Ascending aorta (tissue), 2 donors: Measurements from ENCODE around the gene ZFAND6. TPM values are rescaled to one million over a fixed set of nuclear protein-coding genes. Genes with fewer than 3 reads are reported as not detected.

ENCODE experiments used
- DNase-seq, 2 donors: peaks; one replicate each; pipeline ENCODE4 v3.0.0-alpha.2; 2019; ENCODE audit warnings: low spot score in 2 of 2
- H3K27ac ChIP-seq, 2 donors: fragments of 200-600 bp; sonication (generic); one replicate each; pipeline ENCODE4 v1.5.1; 2016 to 2017; ENCODE audit warnings: mild to moderate bottlenecking in 1 of 2
- H3K27me3 ChIP-seq: fragments of 200-600 bp; sonication (generic); one replicate; pipeline ENCODE4 v1.5.1; 2017
- H3K36me3 ChIP-seq, 2 donors: fragments of 200-600 bp; sonication (generic); one replicate each; pipeline ENCODE4 v1.5.1; 2016
- H3K4me1 ChIP-seq, 2 donors: fragments of 200-600 bp; sonication (generic); one replicate each; pipeline ENCODE4 v1.5.1; 2016 to 2017; ENCODE audit warnings: mild to moderate bottlenecking in 1 of 2
- H3K4me3 ChIP-seq, 2 donors: fragments of 200-600 bp; sonication (generic); one replicate each; pipeline ENCODE4 v1.5.1; 2016 to 2017; ENCODE audit warnings: mild to moderate bottlenecking in 1 of 2
- H3K9me3 ChIP-seq, 2 donors: fragments of 200-600 bp; sonication (generic); one replicate each; pipeline ENCODE4 v1.5.1; 2016
- CTCF ChIP-seq, 3 experiments: fragments of 200-600 bp in 2 of 3; fragments of 450-650 bp in 1 of 3; sonication (generic) in 2 of 3; IDR thresholded peaks; one replicate each; pipeline ENCODE4 v1.5.1; 2016 to 2019; ENCODE audit warnings: antibody characterized with exemption in 3 of 3, mild to moderate bottlenecking in 1 of 3, moderate library complexity in 1 of 3
- intact Hi-C: fragments of 100-400 bp; cut with DNase I; formaldehyde crosslinking; loops from one replicate; pipeline ENCODE4 v1.15.1; 2023
- total RNA-seq: library from RNA; depleted of rRNA; stranded (reverse); fragments of >200 nt; gene quantifications from one replicate; pipeline ENCODE4 v1.1.0, GENCODE V29; 2016

ZFAND6 gene
- total RNA-seq, 1 donor from 2014 or later, result 49.6 TPM

- H3K9me3 ChIP-seq, result no peaks in the 10 kb centered on the region
- TF ChIP-seq CTCF (IDR thresholded peaks at IDR 0.05), result no peak
- no peaks in the 10 kb centered on the region for H3K27me3 ChIP-seq
- H3K27ac ChIP-seq, result no peak overlapping the region
- H3K36me3 ChIP-seq, result peaks cover 27 to 56% of the 10 kb centered on the region in 2 donors
- intact Hi-C loops, result loop anchor here (10.0 kb wide), 1 partner anchor 845 kb away; the partner anchor contains the start of gene TLNRD1
- DNase-seq, result no peak
- H3K4me3 ChIP-seq, result no peak overlapping the region
- H3K4me1 ChIP-seq, result peaks cover 0 to 2% of the 10 kb centered on the region in 2 donors
These were observed 100.5 kb downstream of the ZFAND6 start for GRCh38 chr15:80159811-80160569.

GRCh38 chr15:80160570-80161156 lies 101.2 kb downstream of the ZFAND6 start:
- H3K27me3 ChIP-seq, result no peaks in the 10 kb centered on the region
- peaks cover 0 to 2% of the 10 kb centered on the region in 2 donors for H3K4me1 ChIP-seq
- intact Hi-C loops, result no loop called here
- no peak overlapping the region for H3K4me3 ChIP-seq
- DNase-seq, result peak; percentile 42 to 72
- no peaks in the 10 kb centered on the region for H3K9me3 ChIP-seq
- peaks cover 27 to 56% of the 10 kb centered on the region in 2 donors for H3K36me3 ChIP-seq
- TF ChIP-seq CTCF (IDR thresholded peaks at IDR 0.05), result no peak
- H3K27ac ChIP-seq, result no peak overlapping the region

- DNase-seq, result no peak
- no peaks in the 10 kb centered on the region for H3K9me3 ChIP-seq
- intact Hi-C loops, result no loop called here
- H3K27ac ChIP-seq, result no peak overlapping the region
- no peak for TF ChIP-seq CTCF (IDR thresholded peaks at IDR 0.05)
- H3K4me1 ChIP-seq, result peaks cover 0 to 2% of the 10 kb centered on the region in 2 donors
- H3K27me3 ChIP-seq, result no peaks in the 10 kb centered on the region
- H3K36me3 ChIP-seq, result peaks cover 27 to 56% of the 10 kb centered on the region in 2 donors
- H3K4me3 ChIP-seq, result no peak overlapping the region
These were observed 102.1 kb downstream of the ZFAND6 start for GRCh38 chr15:80161468-80162016.

- Histone ChIP-seq H3K9me3 (no peaks in the 10 kb centered on the region), H3K27me3 (no peaks in the 10 kb centered on the region), H3K4me3 (no peak overlapping the region), H3K27ac (no peak overlapping the region), H3K4me1 (no peaks in the 10 kb centered on the region), H3K36me3 (peaks cover 27 to 56% of the 10 kb centered on the region in 2 donors)
- intact Hi-C loops, result no loop called here
- TF ChIP-seq CTCF (IDR thresholded peaks at IDR 0.05), result no peak
- DNase-seq, result no peak
These were observed 102.6 kb downstream of the ZFAND6 start for GRCh38 chr15:80162059-80162554.

- no peak for TF ChIP-seq CTCF (IDR thresholded peaks at IDR 0.05)
- no peak overlapping the region for H3K4me3 ChIP-seq
- H3K4me1 ChIP-seq, result no peaks in the 10 kb centered on the region
- H3K27ac ChIP-seq, result no peak overlapping the region
- intact Hi-C loops, result no loop called here
- DNase-seq, result no peak
- H3K27me3 ChIP-seq, result no peaks in the 10 kb centered on the region
- H3K36me3 ChIP-seq, result peaks cover 24 to 58% of the 10 kb centered on the region in 2 donors
- H3K9me3 ChIP-seq, result no peaks in the 10 kb centered on the region
These were observed 103.7 kb downstream of the ZFAND6 start for GRCh38 chr15:80163217-80163616.
